BJ (cell line): ENCODE measurements around the gene BCAS3. TPM values are rescaled to one million over a fixed set of nuclear protein-coding genes. Genes with fewer than 3 reads are reported as not detected.

ENCODE experiments used
- CTCF ChIA-PET: fragments of 350-600 bp; formaldehyde crosslinking; extraction: SDS; loops from one replicate; lab custom pipeline; 2021; ENCODE audit warnings: antibody characterized with exemption, inconsistent platforms; lab: Yijun Ruan, JAX
- POLR2A ChIA-PET: fragments of 300-600 bp; sonication (Branson Sonifier 250); formaldehyde crosslinking; extraction: SDS; loops from one replicate; lab custom pipeline; 2021; ENCODE audit warnings: antibody characterized with exemption; lab: Charles Lee
- DNase-seq: peaks from one replicate; pipeline ENCODE4 v3.0.0-alpha.2; 2011; ENCODE audit warnings: low read depth
- H3K27me3 ChIP-seq: 2 replicates; pipeline ENCODE4 v1.6.0; 2011; ENCODE audit warnings: low read length; ENCODE audit not compliant: control insufficient read depth, insufficient read depth
- H3K36me3 ChIP-seq: 2 replicates; pipeline ENCODE4 v1.5.1; 2011; ENCODE audit warnings: low read length; ENCODE audit not compliant: control insufficient read depth, insufficient read depth
- H3K4me3 ChIP-seq: 2 replicates; pipeline ENCODE4 v1.5.1; 2011; ENCODE audit warnings: low read depth, mild to moderate bottlenecking, control low read depth, low read length
- CTCF ChIP-seq: IDR thresholded peaks from 2 replicates; pipeline ENCODE4 v1.5.1; 2011; ENCODE audit warnings: low read depth, mild to moderate bottlenecking, control low read depth, inconsistent platforms, low read length, moderate library complexity; ENCODE audit not compliant: insufficient read depth
- polyA plus RNA-seq: library from polyadenylated mRNA; depleted of rRNA; stranded (reverse); fragments of >200 nt; gene quantifications from 2 replicates; pipeline ENCODE4 v1.2.3, GENCODE V29; 2011

BCAS3 gene
- polyA plus RNA-seq, 1 experiment: 19.5 TPM

GRCh38 chr17:61011251-61011650, 333.6 kb downstream of the BCAS3 start:
- ChIA-PET CTCF (no interaction called here), POLR2A (no interaction called here)
- Histone ChIP-seq H3K27me3 (no peaks in the 10 kb centered on the region), H3K4me3 (no peak overlapping the region), H3K36me3 (no peaks in the 10 kb centered on the region)
- DNase-seq: no peak
- TF ChIP-seq CTCF: no peak

GRCh38 chr17:61015966-61016365, 338.3 kb downstream of the BCAS3 start:
- Histone ChIP-seq H3K4me3 (no peak overlapping the region), H3K36me3 (no peaks in the 10 kb centered on the region; the same call in 1 of the 2 replicates), H3K27me3 (no peaks in the 10 kb centered on the region)
- CTCF ChIA-PET: no interaction called here
- TF ChIP-seq CTCF: no peak
- DNase-seq: no peak
- POLR2A ChIA-PET: interaction anchor here (0.6 kb wide), 1 partner anchor 559 kb away, joined by 6 read pairs; no protein-coding TSS in a partner anchor

GRCh38 chr17:61017317-61018006, 339.8 kb downstream of the BCAS3 start:
- ChIA-PET POLR2A (no interaction called here), CTCF (no interaction called here)
- TF ChIP-seq CTCF: no peak

DNA sequence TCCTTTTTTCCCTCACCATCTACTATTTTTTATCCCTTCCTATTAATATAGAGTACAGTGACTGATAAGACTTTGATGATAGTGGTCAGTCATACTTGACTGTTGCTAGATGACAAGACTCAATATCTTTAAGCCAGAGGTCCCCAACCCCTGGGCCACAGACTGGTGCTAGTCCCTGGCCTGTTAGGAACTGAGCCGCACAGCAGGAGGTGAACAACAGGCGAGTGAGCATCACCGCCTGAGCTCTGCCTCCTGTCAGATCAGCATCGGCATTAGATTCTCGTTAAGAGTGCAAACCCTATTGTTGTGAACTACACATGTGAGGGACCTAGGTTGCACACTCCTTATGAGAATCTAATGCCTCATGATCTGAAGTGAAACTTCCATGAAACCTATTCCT, 341.3 kb downstream of the BCAS3 start:
- no peaks in the 10 kb centered on the region; the same call in 1 of the 2 replicates for H3K36me3 ChIP-seq
- CTCF ChIA-PET: interaction anchor here (1.5 kb wide), 1 partner anchor 305 kb away, joined by 3 read pairs; no protein-coding TSS in a partner anchor
- no peak for TF ChIP-seq CTCF
- DNase-seq: no peak
- no peak overlapping the region for H3K4me3 ChIP-seq
- POLR2A ChIA-PET: no interaction called here
- H3K27me3 ChIP-seq: no peaks in the 10 kb centered on the region

More at GRCh38 chr17:61017317-61018006, 339.8 kb downstream of the BCAS3 start:
- H3K27me3 ChIP-seq: no peaks in the 10 kb centered on the region
- H3K4me3 ChIP-seq: no peak overlapping the region
- no peak for DNase-seq
- no peaks in the 10 kb centered on the region; the same call in 1 of the 2 replicates for H3K36me3 ChIP-seq

DNA sequence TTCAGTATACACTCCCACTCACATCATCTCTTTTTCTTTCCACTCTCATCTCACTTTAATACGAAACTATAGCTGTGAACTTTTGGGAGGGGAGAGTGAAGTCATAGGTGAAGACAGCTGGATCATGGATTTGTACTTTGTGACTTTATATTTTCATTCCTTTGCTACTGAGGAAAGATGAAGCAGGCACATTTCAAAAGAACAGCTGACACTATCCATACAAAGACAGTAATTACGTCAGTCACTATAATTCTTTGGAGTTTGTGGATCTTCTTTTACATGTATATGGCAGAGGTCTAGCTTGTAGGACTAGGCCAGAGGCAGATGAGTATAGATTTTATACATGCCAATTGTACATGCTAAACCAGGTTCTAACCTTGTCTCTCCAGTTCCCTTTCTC, 346.3 kb downstream of the BCAS3 start:
- TF ChIP-seq CTCF: no peak
- ChIA-PET CTCF (interaction anchor here (1.4 kb wide), 1 partner anchor 8 kb away, joined by 3 read pairs; no protein-coding TSS in a partner anchor), POLR2A (no interaction called here)
- no peak for DNase-seq
- no peaks in the 10 kb centered on the region for H3K27me3 ChIP-seq
- no peak overlapping the region for H3K4me3 ChIP-seq
- no peaks in the 10 kb centered on the region for H3K36me3 ChIP-seq
